HCT116 (cell line): ENCODE measurements around the gene SLC38A9.

Source experiments
- ATF3 ChIP-seq: IDR thresholded peaks from 2 replicates; pipeline ENCODE4 v1.6.1; 2012
- CTCF ChIP-seq, 3 experiments: fragments of 200-600 bp in 1 of 3; sonication (generic) in 1 of 3; IDR thresholded peaks in 2 of 3; conservative IDR thresholded peaks in 1 of 3; 2 replicates each; pipeline ENCODE4 v1.5.1; 2012 to 2017; ENCODE audit warnings: low read depth in 2 of 3, low read length in 2 of 3, antibody characterized with exemption in 1 of 3, borderline replicate concordance in 1 of 3, control low read depth in 1 of 3, mild to moderate bottlenecking in 1 of 3, mixed read lengths in 1 of 3, mixed run types in 1 of 3, moderate library complexity in 1 of 3; ENCODE audit not compliant: insufficient read depth in 1 of 3
- MAX ChIP-seq: IDR thresholded peaks from 2 replicates; pipeline ENCODE4 v1.6.1; 2012
- POLR2A ChIP-seq: IDR thresholded peaks from 2 replicates; pipeline ENCODE4 v1.7.0; 2011; ENCODE audit warnings: borderline replicate concordance; ENCODE audit not compliant: insufficient read depth, insufficient read length; ENCODE audit errors: extremely low read depth
- POLR2AphosphoS5 ChIP-seq: IDR thresholded peaks from 2 replicates; pipeline ENCODE4 v1.6.1; 2011; ENCODE audit warnings: mild to moderate bottlenecking, low read depth, low read length, moderate library complexity
- REST ChIP-seq: IDR thresholded peaks from 2 replicates; pipeline ENCODE4 v1.6.1; 2012; ENCODE audit warnings: low read depth

GRCh38 chr5:55597014-55597981 lies 114.8 kb downstream of the SLC38A9 start:
- no peak for TF ChIP-seq POLR2A
- no peak for TF ChIP-seq REST
- TF ChIP-seq POLR2AphosphoS5, result no peak; the same call in 1 of the 2 replicates
- TF ChIP-seq MAX, result peak; percentile 50; the same call in 1 of the 2 replicates
- TF ChIP-seq ATF3, result no peak
- TF ChIP-seq CTCF (IDR thresholded peaks at IDR 0.05 in 2 of 3, conservative IDR thresholded peaks at IDR 0.05 in 1 of 3; ENCODE audit: borderline replicate concordance in 1 of 3, insufficient read depth in 1 of 3, low read depth in 2 of 3, low read length in 2 of 3), result no peak
